Measurements from ENCODE around the gene SENP8. TPM values are rescaled to one million over a fixed set of nuclear protein-coding genes. Genes with fewer than 3 reads are reported as not detected.

Gene SENP8
- total and polyA plus RNA-seq, 2 of the 13 experiments (the other 11 are each of a cell fraction or from before 2014, with no cell fraction given): 2.7 to 3.0 TPM

- no peak for TF ChIP-seq ZNF674 (CRISPR knock-in tag; IDR thresholded peaks at IDR 0.05; ENCODE audit: low read depth)
- TF ChIP-seq ZNF230 (CRISPR knock-in tag; IDR thresholded peaks at IDR 0.05): no peak
- TF ChIP-seq THRA (CRISPR knock-in tag; IDR thresholded peaks at IDR 0.05; ENCODE audit: borderline replicate concordance): peak; percentile 82; the same call in 1 of the 2 replicates
- TF ChIP-seq PREB (CRISPR knock-in tag; IDR thresholded peaks at IDR 0.05): no peak
- TF ChIP-seq HOXA5 (CRISPR knock-in tag; IDR thresholded peaks at IDR 0.05): peak; percentile 67; the same call in 1 of the 2 replicates
- TF ChIP-seq EHMT2 (IDR thresholded peaks at IDR 0.05; ENCODE audit: borderline replicate concordance, low read depth, low read length): peak; percentile 78; the same call in 1 of the 2 replicates
- no peak for TF ChIP-seq KMT2A (CRISPR knock-in tag; IDR thresholded peaks at IDR 0.05)
- no peak for TF ChIP-seq PBX2 (CRISPR knock-in tag; IDR thresholded peaks at IDR 0.05)
- no peak for TF ChIP-seq SYNCRIP (IDR thresholded peaks at IDR 0.05; ENCODE audit: insufficient read depth, low read depth, low read length)
- TF ChIP-seq TGIF2 (CRISPR knock-in tag; IDR thresholded peaks at IDR 0.05): 0 out of 2 replicates have a peak, but pooled peaks have one; percentile 43
- TF ChIP-seq ZNF10 (CRISPR knock-in tag; IDR thresholded peaks at IDR 0.05; ENCODE audit: borderline replicate concordance, low read depth): no peak
- 0 out of 2 replicates have a peak, but pooled peaks have one; percentile 28 for TF ChIP-seq SP140L (CRISPR knock-in tag; IDR thresholded peaks at IDR 0.05; ENCODE audit: borderline replicate concordance)
- peak; percentile 60; the same call in 1 of the 2 replicates for TF ChIP-seq ZNF788 (CRISPR knock-in tag; IDR thresholded peaks at IDR 0.05; ENCODE audit: borderline replicate concordance)
- TF ChIP-seq ZNF792 (CRISPR knock-in tag; IDR thresholded peaks at IDR 0.05): peak; percentile 73; the same call in 1 of the 2 replicates
- no peak for TF ChIP-seq ZNF430 (CRISPR knock-in tag; IDR thresholded peaks at IDR 0.05)
- TF ChIP-seq SMC3 (IDR thresholded peaks at IDR 0.05; ENCODE audit: low read length): peak; percentile 49; the same call in 1 of the 2 replicates
- TF ChIP-seq ZNF235 (CRISPR knock-in tag; IDR thresholded peaks at IDR 0.05; ENCODE audit: borderline replicate concordance): 0 out of 2 replicates have a peak, but pooled peaks have one; percentile 41
- peak; percentile 32; the same call in 1 of the 2 replicates for TF ChIP-seq PPARG (CRISPR knock-in tag; conservative IDR thresholded peaks at IDR 0.05)
- TF ChIP-seq FOXM1 (CRISPR knock-in tag; IDR thresholded peaks at IDR 0.05): no peak
- no peak for TF ChIP-seq ZSCAN22 (CRISPR knock-in tag; IDR thresholded peaks at IDR 0.05)
- TF ChIP-seq RBM39 (IDR thresholded peaks at IDR 0.05; ENCODE audit: low read depth, low read length, poor library complexity, severe bottlenecking): no peak
- no peak for TF ChIP-seq IRF1 (CRISPR knock-in tag; IDR thresholded peaks at IDR 0.05; ENCODE audit: low read depth)
- TF ChIP-seq NFATC3 (CRISPR knock-in tag; IDR thresholded peaks at IDR 0.05): no peak
- TF ChIP-seq PHF21A (CRISPR knock-in tag; IDR thresholded peaks at IDR 0.05): no peak
- TF ChIP-seq IKZF4 (CRISPR knock-in tag; IDR thresholded peaks at IDR 0.05; ENCODE audit: borderline replicate concordance, low read depth, not compliant biosample characterization): no peak
- no peak for TF ChIP-seq MLX (CRISPR knock-in tag; IDR thresholded peaks at IDR 0.05)
- TF ChIP-seq ZNF607 (CRISPR knock-in tag; IDR thresholded peaks at IDR 0.05; ENCODE audit: borderline replicate concordance): no peak
Observed at GRCh38 chr15:72182673-72183072, 64.5 kb downstream of the SENP8 start (continued).

Data from HepG2 (cell line).